Upper lobe of left lung (tissue), 6 donors: ENCODE results near the gene ARFGAP1. TPM values are rescaled to one million over a fixed set of nuclear protein-coding genes. Genes with fewer than 3 reads are reported as not detected.

Source experiments
- ATAC-seq, 2 donors: fragments of 200-7000 bp; cut with Tn5 transposase; one replicate each; pipeline ENCODE4 v1.9.1; 2022; ENCODE audit warnings: mild to moderate bottlenecking in 2 of 2, moderate library complexity in 2 of 2; ENCODE audit not compliant: low FRiP score in 2 of 2
- DNase-seq, 2 donors: peaks; one replicate each; pipeline ENCODE4 v3.0.0-alpha.2; 2019 to 2020
- H3K27ac ChIP-seq, 4 donors: fragments of 200-600 bp; sonication (generic); one replicate each; pipeline ENCODE4 v1.5.1; 2016 to 2019
- H3K27me3 ChIP-seq, 4 donors: fragments of 200-600 bp; sonication (generic); one replicate each; pipeline ENCODE4 v1.5.1; 2017 to 2019
- H3K36me3 ChIP-seq, 4 donors: fragments of 200-600 bp; sonication (generic); one replicate each; pipeline ENCODE4 v1.5.1; 2016 to 2019
- H3K4me1 ChIP-seq, 4 donors: fragments of 200-600 bp; sonication (generic); one replicate each; pipeline ENCODE4 v1.5.1; 2018 to 2019
- H3K4me3 ChIP-seq, 4 donors: fragments of 200-600 bp; sonication (generic); one replicate each; pipeline ENCODE4 v1.5.1; 2017 to 2019; ENCODE audit warnings: mild to moderate bottlenecking in 2 of 4, moderate library complexity in 1 of 4
- H3K9me3 ChIP-seq, 4 donors: fragments of 200-600 bp; sonication (generic); one replicate each; pipeline ENCODE4 v1.5.1; 2018 to 2019
- CTCF ChIP-seq, 6 experiments: fragments of 450-650 bp in 4 of 6; fragments of 200-600 bp in 2 of 6; sonication (generic) in 2 of 6; IDR thresholded peaks; one replicate each; pipeline ENCODE4 v1.5.1; 2016 to 2019; ENCODE audit warnings: antibody characterized with exemption in 6 of 6
- EP300 ChIP-seq, 4 donors: sonication (generic); formaldehyde crosslinking; IDR thresholded peaks; one replicate each; pipeline ENCODE4 v1.5.1; 2017; ENCODE audit warnings: antibody characterized with exemption in 4 of 4, control low read depth in 2 of 4
- POLR2A ChIP-seq, 4 donors: fragments of 450-650 bp; IDR thresholded peaks; one replicate each; pipeline ENCODE4 v1.5.1; 2016 to 2017; ENCODE audit warnings: antibody characterized with exemption in 4 of 4, mild to moderate bottlenecking in 2 of 4
- POLR2AphosphoS5 ChIP-seq, 2 donors: sonication (generic); formaldehyde crosslinking; IDR thresholded peaks; one replicate each; pipeline ENCODE4 v1.5.1; 2017; ENCODE audit warnings: antibody characterized with exemption in 2 of 2
- WGBS, 2 donors: methylation state at CpG; one replicate each; pipeline ENCODE4 v1.1.5; 2017 to 2018; 5-methylcytosine and 5-hydroxymethylcytosine counted together
- total RNA-seq, 6 donors: library from RNA; depleted of rRNA in 4 of 6; stranded (reverse); fragments of >200 nt in 4 of 6; gene quantifications; one replicate each; pipeline versions ENCODE4 v1.1.0 to v1.2.1, GENCODE V29; 2016 to 2021
- donor health status: DM: no; HTN: no; CAD: no; lungs with moderate emphysema.
- donor health status: DM: no; HTN: yes; CAD: no; lungs with severe emphysema.

ARFGAP1 gene
- total RNA-seq, 6 donors from 2014 or later = 39.8 to 169 (median 84.7) TPM

- WGBS, 2 donors = 93 to 94% methylated on average over 48 to 54 of the region's 55 CpGs
- no peak for ATAC-seq
- no peaks in the 10 kb centered on the region for H3K9me3 ChIP-seq
- TF ChIP-seq CTCF (IDR thresholded peaks at IDR 0.05) (no peak), POLR2A (IDR thresholded peaks at IDR 0.05) (no peak), EP300 (IDR thresholded peaks at IDR 0.05) (no peak), POLR2AphosphoS5 (IDR thresholded peaks at IDR 0.05) (no peak)
- H3K4me1 ChIP-seq = peaks cover 0 to 6% (median 2%) of the 10 kb centered on the region in 4 donors
- peak in 1 of 2 donors; percentile 83 for DNase-seq
- peaks cover 4 to 69% (median 52%) of the 10 kb centered on the region in 4 donors for H3K36me3 ChIP-seq
- H3K4me3 ChIP-seq = no peak overlapping the region
- H3K27me3 ChIP-seq = no peaks in the 10 kb centered on the region
- no peak overlapping the region for H3K27ac ChIP-seq
Measured at GRCh38 chr20:63287697-63288580, 15.3 kb downstream of the ARFGAP1 start.

DNA sequence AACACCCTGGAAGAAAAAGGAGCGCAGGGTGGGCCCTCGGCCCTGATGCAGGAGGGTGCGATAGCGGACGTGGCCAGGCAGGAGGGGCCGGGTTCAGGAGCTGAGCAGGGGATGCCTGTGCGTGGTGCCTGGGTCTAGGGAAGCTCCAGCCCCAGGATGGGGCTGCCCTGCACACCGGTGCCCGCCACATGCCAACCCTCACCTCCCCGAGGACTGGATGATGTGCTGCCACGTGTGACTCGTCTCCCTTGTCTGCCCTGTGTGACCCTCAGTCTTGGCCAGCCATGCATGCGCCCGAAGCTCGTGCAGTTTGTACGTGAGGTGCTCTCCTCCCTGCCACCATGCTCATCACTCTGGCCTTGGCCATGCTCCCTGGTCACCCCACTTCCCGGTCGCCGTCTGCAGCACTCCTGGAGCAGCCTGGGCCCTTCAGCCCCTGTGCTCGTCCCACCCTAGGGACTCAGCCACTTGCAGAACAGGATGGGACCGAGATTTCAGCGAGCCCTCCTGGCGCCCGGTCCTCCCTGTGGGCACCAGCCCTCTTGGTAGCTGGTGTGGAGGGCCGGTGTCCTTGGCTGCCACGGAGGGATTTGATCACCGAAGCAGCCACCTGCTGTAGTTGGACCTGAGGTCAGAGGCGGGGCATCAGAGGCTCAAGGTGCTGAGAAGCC, 16.1 kb downstream of the ARFGAP1 start:
- H3K27ac ChIP-seq = no peak overlapping the region
- no peaks in the 10 kb centered on the region for H3K27me3 ChIP-seq
- DNase-seq = peak in 1 of 2 donors; percentile 71
- H3K9me3 ChIP-seq = no peaks in the 10 kb centered on the region
- peaks cover 0 to 6% (median 2%) of the 10 kb centered on the region in 4 donors for H3K4me1 ChIP-seq
- H3K36me3 ChIP-seq = peaks cover 4 to 61% (median 46%) of the 10 kb centered on the region in 4 donors
- no peak for ATAC-seq
- WGBS, 2 donors = 88 to 89% methylated on average over 19 to 23 of the region's 28 CpGs
- no peak overlapping the region for H3K4me3 ChIP-seq
- TF ChIP-seq POLR2A (IDR thresholded peaks at IDR 0.05) (no peak), CTCF (IDR thresholded peaks at IDR 0.05) (no peak), EP300 (IDR thresholded peaks at IDR 0.05) (no peak), POLR2AphosphoS5 (IDR thresholded peaks at IDR 0.05) (no peak)

DNA sequence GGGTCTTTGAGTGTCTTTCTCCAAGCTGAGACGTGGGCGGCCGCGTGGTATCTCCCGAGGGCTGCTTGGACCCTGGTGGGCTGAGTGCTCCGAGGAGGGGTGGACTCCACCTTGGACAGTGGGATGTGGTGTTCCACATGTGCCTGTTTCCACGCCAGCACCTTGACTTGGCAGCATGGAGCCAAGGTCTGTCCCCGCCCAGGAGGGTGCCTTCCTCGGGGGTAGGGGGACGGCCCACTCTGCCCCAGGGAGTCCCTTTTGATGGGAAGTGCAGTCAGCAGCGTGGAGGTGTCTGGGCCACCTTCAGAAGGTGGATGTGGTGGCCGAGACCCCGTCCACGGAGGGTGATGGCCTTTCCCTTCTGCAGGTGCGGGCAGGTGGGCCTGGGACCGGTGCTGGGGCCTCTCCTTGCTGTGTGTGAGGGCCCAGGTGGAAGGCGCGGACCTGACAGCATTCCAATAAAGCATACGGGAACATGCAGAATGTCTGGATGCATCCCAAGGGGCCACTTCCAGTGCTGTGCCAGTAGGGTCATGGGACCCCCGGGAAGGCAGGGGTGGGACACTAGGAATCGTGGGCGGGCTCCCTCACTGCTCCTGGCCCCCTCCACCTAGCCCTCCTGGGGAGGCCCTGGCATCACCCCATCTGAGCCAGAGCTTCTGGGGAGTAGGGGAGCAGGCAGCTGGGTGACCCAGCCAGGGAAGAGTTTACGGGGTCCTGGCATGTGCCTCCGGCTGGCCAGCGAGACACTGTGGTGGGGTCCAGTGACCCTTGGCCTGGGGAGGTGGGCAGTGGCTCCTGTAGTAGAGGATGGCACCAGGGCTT, 16.9 kb downstream of the ARFGAP1 start:
- no peaks in the 10 kb centered on the region for H3K27me3 ChIP-seq
- no peak overlapping the region for H3K27ac ChIP-seq
- H3K4me3 ChIP-seq = no peak overlapping the region
- no peak for ATAC-seq
- TF ChIP-seq EP300 (IDR thresholded peaks at IDR 0.05) (no peak), CTCF (IDR thresholded peaks at IDR 0.05) (no peak), POLR2A (IDR thresholded peaks at IDR 0.05) (no peak), POLR2AphosphoS5 (IDR thresholded peaks at IDR 0.05) (no peak)
- no peaks in the 10 kb centered on the region for H3K9me3 ChIP-seq
- peak in 1 of 2 donors; percentile 71 for DNase-seq
- WGBS, 2 donors = 89% methylated on average over 12 to 25 of the region's 25 CpGs
- peaks cover 4 to 53% (median 40%) of the 10 kb centered on the region in 4 donors for H3K36me3 ChIP-seq
- H3K4me1 ChIP-seq = peaks cover 0 to 6% (median 2%) of the 10 kb centered on the region in 4 donors

DNA sequence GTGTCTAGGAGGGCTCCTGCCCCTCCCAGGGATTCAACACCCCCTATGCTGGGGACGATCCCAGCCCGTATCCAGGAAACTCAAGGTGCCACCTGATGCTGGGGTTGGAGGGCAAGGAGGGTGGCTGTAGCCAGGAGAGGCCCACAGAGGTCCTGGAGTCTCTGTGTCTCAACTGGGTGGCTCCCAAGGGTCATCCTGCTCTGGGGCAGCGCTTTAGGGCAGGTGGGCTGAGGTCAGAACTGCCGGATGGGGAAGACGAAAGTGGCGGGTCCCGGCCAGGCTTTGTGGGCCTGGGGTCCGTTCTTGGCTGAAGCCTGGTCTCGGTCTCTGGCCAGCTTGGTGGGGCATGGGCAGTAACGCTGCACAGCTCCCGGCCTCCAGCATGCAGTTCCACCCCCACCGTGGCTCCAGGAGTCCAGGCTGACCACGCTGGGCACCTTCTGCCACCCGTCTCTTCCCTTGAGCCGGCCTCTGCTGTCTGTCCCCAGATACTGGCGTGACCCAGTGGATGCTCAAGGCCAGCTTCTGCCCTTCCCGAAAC, 17.6 kb downstream of the ARFGAP1 start:
- peak in 1 of 2 donors; percentile 62 for DNase-seq
- ATAC-seq = no peak
- WGBS, 2 donors = 85 to 92% methylated on average over 8 to 16 of the region's 17 CpGs
- Histone ChIP-seq H3K27me3 (no peaks in the 10 kb centered on the region), H3K4me1 (peaks cover 0 to 6% (median 2%) of the 10 kb centered on the region in 4 donors), H3K27ac (no peak overlapping the region), H3K9me3 (no peaks in the 10 kb centered on the region), H3K4me3 (no peak overlapping the region), H3K36me3 (peaks cover 4 to 46% (median 36%) of the 10 kb centered on the region in 4 donors)
- TF ChIP-seq POLR2AphosphoS5 (IDR thresholded peaks at IDR 0.05) (no peak), EP300 (IDR thresholded peaks at IDR 0.05) (no peak), CTCF (IDR thresholded peaks at IDR 0.05) (no peak), POLR2A (IDR thresholded peaks at IDR 0.05) (no peak)
